Nephron progenitor cell (in vitro differentiated cells): Measurements from ENCODE around the gene POLR1B.
"Not testable (repeated sequence)": the region's sequence is repeated elsewhere in the genome, so short reads cannot be mapped to it uniquely, and the experiment has no call there.

Experiments used
- DNase-seq: peaks from one replicate; pipeline ENCODE4 v3.0.0; 2021
- H3K27ac Mint-ChIP-seq: 2 replicates; pipeline ENCODE4 v1.8.0; 2021; ENCODE audit warnings: mild to moderate bottlenecking, moderate library complexity, mixed read lengths
- H3K27me3 Mint-ChIP-seq: 2 replicates; pipeline ENCODE4 v1.8.0; 2021; ENCODE audit warnings: mild to moderate bottlenecking, low read depth, mixed read lengths; ENCODE audit not compliant: poor library complexity
- H3K36me3 Mint-ChIP-seq: 2 replicates; pipeline ENCODE4 v1.8.0; 2021; ENCODE audit warnings: low read depth, mixed read lengths
- H3K4me1 Mint-ChIP-seq: 2 replicates; pipeline ENCODE4 v1.8.0; 2021; ENCODE audit warnings: mixed read lengths
- H3K4me3 Mint-ChIP-seq: 2 replicates; pipeline ENCODE4 v1.8.0; 2021; ENCODE audit warnings: mild to moderate bottlenecking, moderate library complexity, mixed read lengths
- H3K9me3 Mint-ChIP-seq: 2 replicates; pipeline ENCODE4 v1.8.0; 2021; ENCODE audit warnings: mild to moderate bottlenecking, moderate library complexity, mixed read lengths
- CTCF ChIP-seq: fragments of 200-600 bp; sonication (generic); IDR thresholded peaks from 2 replicates; pipeline ENCODE4 v1.5.0; 2021; ENCODE audit warnings: antibody characterized with exemption

The POLR1B gene

DNA sequence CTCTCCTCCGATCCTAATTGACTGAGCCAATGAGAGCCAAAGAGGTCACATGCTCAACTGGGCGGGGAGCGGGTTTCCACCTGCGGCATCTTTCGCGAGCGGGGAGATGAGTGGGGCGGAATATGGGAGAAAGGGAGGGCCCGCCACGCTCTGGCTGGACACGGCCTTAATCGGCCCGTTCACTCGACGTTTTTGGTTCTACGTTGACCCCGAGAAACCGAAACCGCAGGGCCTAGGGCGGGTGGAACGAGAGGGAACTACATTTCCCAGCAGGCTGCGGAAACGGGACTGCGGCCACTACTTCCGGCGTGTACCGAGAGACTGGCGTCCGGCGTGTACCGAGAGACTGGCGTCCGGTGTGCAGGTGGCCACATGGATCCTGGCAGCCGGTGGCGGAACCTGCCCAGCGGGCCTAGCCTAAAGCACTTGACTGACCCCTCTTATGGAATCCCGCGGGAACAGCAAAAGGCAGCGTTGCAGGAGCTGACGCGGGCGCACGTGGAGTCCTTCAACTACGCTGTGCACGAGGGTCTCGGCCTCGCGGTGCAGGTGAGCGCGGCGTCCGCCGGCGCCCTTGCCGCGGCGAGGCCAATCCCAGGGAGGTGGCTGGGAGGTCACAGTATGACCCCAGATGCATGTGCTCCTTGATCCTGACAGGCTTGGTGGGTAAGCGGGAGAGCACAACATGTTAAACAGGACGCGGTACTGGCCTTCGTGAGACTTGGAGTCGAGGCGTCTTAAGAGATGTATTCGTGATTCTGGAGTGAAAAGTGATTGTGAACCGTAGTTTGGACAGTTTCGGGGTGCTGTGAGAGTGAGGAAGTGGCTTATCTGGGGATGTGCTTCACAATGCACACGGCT lies at the start of gene POLR1B:
Gene POLR1B (plus strand): TSS at position 343 of the 861 bp plus-strand sequence. CDS start 30 bp downstream, at position 373.
- no peak for TF ChIP-seq CTCF
- peaks cover 19% of the 10 kb centered on the region for H3K4me1 Mint-ChIP-seq
- no peaks in the 10 kb centered on the region for H3K9me3 Mint-ChIP-seq
- DNase-seq, result peak; percentile 75
- H3K36me3 Mint-ChIP-seq, result peaks cover 7% of the 10 kb centered on the region
- H3K27me3 Mint-ChIP-seq, result no peaks in the 10 kb centered on the region
- peak within 1 kb of the TSS; percentile 99 for H3K27ac Mint-ChIP-seq
- H3K4me3 Mint-ChIP-seq, result no peak within 1 kb of the TSS

DNA sequence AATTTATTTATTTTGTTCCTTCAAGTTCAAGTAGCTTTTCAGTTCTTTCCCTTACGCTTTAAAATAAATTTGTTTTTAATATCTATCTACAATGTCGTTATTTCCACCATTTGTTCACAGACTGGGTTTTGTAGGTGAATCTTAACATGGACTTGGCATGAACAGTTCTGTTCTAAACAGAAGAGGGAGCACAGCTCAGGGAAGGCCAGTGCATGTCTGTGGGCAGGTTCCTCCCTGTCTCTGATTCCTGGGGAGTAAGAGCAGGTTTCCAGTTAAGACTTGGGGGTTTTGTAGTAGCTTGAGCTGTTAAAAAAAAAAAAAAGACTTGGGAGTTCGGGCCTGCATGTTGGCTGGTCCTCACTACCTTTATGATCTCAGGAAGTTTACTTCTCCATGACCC lies 49.2 kb upstream of the POLR1B start:
- Mint-ChIP-seq H3K4me3 (peak overlapping the region; percentile 12), H3K27me3 (no peaks in the 10 kb centered on the region), H3K4me1 (no peaks in the 10 kb centered on the region), H3K36me3 (peaks cover 32% of the 10 kb centered on the region), H3K9me3 (no peaks in the 10 kb centered on the region), H3K27ac (no peak overlapping the region)
- DNase-seq, result no peak
- TF ChIP-seq CTCF, result no peak

DNA sequence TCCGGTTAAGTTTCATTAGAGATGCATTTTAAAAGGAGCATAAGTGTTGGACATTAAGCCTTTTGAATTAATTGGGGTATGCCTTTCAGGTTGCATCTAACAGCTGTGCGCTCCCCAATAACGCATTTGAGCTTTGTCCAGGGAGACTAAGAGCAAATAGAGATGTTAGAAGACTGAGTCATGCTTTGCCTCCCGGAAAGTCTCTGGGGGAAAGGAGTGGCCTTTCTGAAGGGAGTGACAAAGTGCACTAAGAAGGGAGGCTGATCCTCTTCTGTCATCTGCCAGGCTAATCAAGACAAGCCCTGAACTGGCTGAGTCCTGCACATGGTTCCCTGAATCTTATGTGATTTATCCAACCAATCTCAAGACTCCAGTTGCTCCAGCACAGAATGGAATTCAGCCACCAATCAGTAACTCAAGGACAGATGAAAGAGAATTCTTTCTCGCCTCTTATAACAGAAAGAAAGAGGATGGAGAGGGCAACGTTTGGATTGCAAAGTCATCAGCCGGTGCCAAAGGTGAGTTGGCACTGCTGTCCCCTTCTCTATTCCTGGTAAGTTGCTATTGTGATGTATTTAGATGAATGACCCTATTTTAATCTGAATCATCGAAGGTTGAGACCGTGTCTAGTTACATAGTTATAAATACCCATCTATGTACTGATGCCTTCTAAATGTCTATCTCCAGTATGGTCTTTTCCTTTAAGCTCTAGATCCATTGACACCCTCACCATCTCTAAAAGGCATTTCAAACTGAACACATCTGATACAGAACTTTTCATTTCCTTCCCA lies 48.2 kb upstream of the POLR1B start:
- Mint-ChIP-seq H3K27ac (no peak overlapping the region), H3K4me3 (no peak overlapping the region), H3K4me1 (no peaks in the 10 kb centered on the region), H3K36me3 (peaks cover 26% of the 10 kb centered on the region), H3K27me3 (no peaks in the 10 kb centered on the region), H3K9me3 (no peaks in the 10 kb centered on the region)
- no peak for TF ChIP-seq CTCF
- DNase-seq, result no peak

DNA sequence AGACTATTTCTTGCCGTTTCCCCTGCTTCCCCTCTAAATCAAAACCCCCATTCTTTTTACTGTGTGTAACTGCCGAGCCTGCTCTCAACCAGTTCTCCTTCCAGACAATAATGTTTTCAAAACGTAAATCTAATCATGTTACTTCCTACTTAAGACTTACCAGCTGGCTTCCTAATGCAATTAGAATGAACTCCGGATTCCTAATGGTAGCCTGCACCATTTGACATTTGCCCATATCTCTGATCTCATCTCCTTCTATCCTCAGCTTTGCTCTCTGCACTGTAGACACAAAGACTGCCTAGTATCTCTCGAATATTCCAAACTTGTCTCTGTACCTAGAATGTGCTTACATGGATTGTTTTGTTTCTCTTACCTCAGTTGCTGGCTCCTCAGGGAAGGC lies 47.4 kb upstream of the POLR1B start:
- no peak for TF ChIP-seq CTCF
- H3K36me3 Mint-ChIP-seq, result peaks cover 24% of the 10 kb centered on the region
- no peak overlapping the region for H3K27ac Mint-ChIP-seq
- H3K9me3 Mint-ChIP-seq, result no peaks in the 10 kb centered on the region
- no peaks in the 10 kb centered on the region for H3K27me3 Mint-ChIP-seq
- no peak for DNase-seq
- no peaks in the 10 kb centered on the region for H3K4me1 Mint-ChIP-seq
- H3K4me3 Mint-ChIP-seq, result no peak overlapping the region

DNA sequence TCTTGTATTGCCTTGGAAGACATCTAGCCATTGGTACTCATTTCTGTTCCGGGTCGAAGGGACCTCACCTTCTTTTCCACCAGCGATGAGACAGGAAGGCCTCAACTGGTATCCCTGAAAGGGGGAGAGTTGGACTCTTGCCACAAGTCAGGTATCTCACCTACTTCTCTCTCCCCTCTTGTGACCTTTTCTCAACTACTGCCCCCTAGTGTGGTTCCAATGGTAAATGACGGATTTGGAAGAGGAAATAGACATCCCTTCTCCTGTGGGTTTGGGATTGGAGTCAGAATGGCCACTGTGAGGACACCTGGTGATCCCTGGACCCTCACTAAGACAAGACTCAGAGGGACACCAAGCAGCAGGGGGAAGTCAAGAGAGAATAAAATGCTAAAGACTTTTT lies 46.4 kb upstream of the POLR1B start:
- not testable (repeated sequence) for DNase-seq, H3K27me3 Mint-ChIP-seq, H3K27ac Mint-ChIP-seq, H3K4me1 Mint-ChIP-seq, H3K4me3 Mint-ChIP-seq, H3K9me3 Mint-ChIP-seq
- H3K36me3 Mint-ChIP-seq, result peaks cover 23% of the 10 kb centered on the region

- H3K36me3 Mint-ChIP-seq, result peaks cover 33% of the 10 kb centered on the region
- H3K27ac Mint-ChIP-seq, H3K4me3 Mint-ChIP-seq, DNase-seq, H3K27me3 Mint-ChIP-seq, H3K4me1 Mint-ChIP-seq: not testable (repeated sequence)
- H3K9me3 Mint-ChIP-seq, result peaks cover 15% of the 10 kb centered on the region
These were observed 41.3 kb upstream of the POLR1B start for GRCh38 chr2:112500850-112501484.

DNA sequence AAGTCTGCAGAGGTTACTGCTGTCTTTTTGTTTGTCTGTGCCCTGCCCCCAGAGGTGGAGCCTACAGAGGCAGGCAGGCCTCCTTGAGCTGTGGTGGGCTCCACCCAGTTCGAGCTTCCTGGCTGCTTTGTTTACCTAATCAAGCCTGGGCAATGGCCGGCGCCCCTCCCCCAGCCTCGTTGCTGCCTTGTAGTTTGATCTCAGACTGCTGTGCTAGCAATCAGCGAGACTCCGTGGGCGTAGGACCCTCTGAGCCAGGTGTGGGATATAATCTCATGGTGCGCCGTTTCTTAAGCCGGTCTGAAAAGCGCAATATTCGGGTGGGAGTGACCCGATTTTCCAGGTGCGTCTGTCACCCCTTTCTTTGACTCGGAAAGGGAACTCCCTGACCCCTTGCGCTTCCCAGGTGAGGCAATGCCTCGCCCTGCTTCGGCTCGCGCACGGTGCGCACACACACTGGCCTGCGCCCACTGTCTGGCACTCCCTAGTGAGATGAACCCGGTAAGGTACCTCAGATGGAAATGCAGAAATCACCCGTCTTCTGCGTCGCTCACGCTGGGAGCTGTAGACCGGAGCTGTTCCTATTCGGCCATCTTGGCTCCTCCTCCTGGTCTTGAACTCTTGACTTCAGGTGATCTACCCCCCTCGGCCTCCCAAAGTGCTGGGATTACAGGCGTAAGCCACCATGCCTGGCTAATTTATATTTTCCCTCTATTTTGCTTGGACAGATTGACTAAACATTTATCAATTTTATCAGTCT lies 32.8 kb upstream of the POLR1B start:
- DNase-seq, H3K27me3 Mint-ChIP-seq, H3K4me1 Mint-ChIP-seq: not testable (repeated sequence)
- Mint-ChIP-seq H3K36me3 (peaks cover 46% of the 10 kb centered on the region), H3K27ac (peak overlapping the region; percentile 90), H3K4me3 (peak overlapping the region; percentile 31), H3K9me3 (peaks cover 32% of the 10 kb centered on the region)
